Prostate gland (tissue), 2 donors: Measurements from ENCODE around the gene PAK5. TPM values are rescaled to one million over a fixed set of nuclear protein-coding genes. Genes with fewer than 3 reads are reported as not detected.

Experiments
- DNase-seq: peaks from one replicate; pipeline ENCODE4 v3.0.0-alpha.2; 2019; ENCODE audit warnings: low spot score
- H3K27ac ChIP-seq, 2 donors: fragments of 200-600 bp; sonication (generic); 2 replicates each; pipeline ENCODE4 v1.5.1; 2017 to 2019
- H3K27me3 ChIP-seq: fragments of 200-600 bp; sonication (generic); replicated peaks from 2 replicates; pipeline ENCODE4 v1.5.1; 2019; ENCODE audit not compliant: insufficient read depth
- H3K36me3 ChIP-seq, 2 donors: fragments of 200-600 bp; sonication (generic); 1 replicate in 1 of 2; 2 replicates in 1 of 2; pipeline versions ENCODE4 v1.5.1 to v1.8.1; 2017 to 2019
- H3K4me1 ChIP-seq: fragments of 200-600 bp; sonication (generic); replicated peaks from 2 replicates; pipeline ENCODE4 v1.5.1; 2019
- H3K4me3 ChIP-seq, 2 donors: fragments of 200-600 bp; sonication (generic); 2 replicates each; pipeline ENCODE4 v1.5.1; 2017 to 2019
- H3K9me3 ChIP-seq: fragments of 200-600 bp; sonication (generic); 2 replicates; pipeline ENCODE4 v1.5.1; 2017
- CTCF ChIP-seq, 4 experiments: fragments of 200-600 bp in 2 of 4; fragments of 450-650 bp in 2 of 4; sonication (generic) in 2 of 4; IDR thresholded peaks; 1 replicate in 3 of 4; 2 replicates in 1 of 4; pipeline ENCODE4 v1.5.1; 2016 to 2019; ENCODE audit warnings: antibody characterized with exemption in 4 of 4, mild to moderate bottlenecking in 2 of 4, moderate library complexity in 2 of 4
- POLR2A ChIP-seq: fragments of 450-650 bp; IDR thresholded peaks from one replicate; pipeline ENCODE4 v1.6.1; 2016; ENCODE audit warnings: antibody characterized with exemption, mild to moderate bottlenecking
- POLR2AphosphoS5 ChIP-seq: sonication (generic); formaldehyde crosslinking; IDR thresholded peaks from one replicate; pipeline ENCODE4 v1.6.1; 2017; ENCODE audit warnings: antibody characterized with exemption
- WGBS: methylation state at CpG from one replicate; pipeline ENCODE4 v1.1.5; 2018; 5-methylcytosine and 5-hydroxymethylcytosine counted together
- intact Hi-C: fragments of 100-400 bp; cut with DNase I; formaldehyde crosslinking; loops from one replicate; pipeline ENCODE4 v1.14.2; 2022
- total RNA-seq, 2 donors: library from RNA; depleted of rRNA; stranded (reverse); fragments of >200 nt; gene quantifications; one replicate each; pipeline ENCODE4 v1.1.0, GENCODE V29; 2016

Gene PAK5
- total RNA-seq, 2 donors from 2014 or later = 1.4 to 1.9 TPM

- intact Hi-C loops = no loop called here
- Histone ChIP-seq H3K4me3 (peak overlapping the region in 1 of 2 donors; percentile 35), H3K9me3 (no peaks in the 10 kb centered on the region), H3K36me3 (no peaks in the 10 kb centered on the region), H3K27me3 (no peaks in the 10 kb centered on the region), H3K27ac (peak overlapping the region in 1 of 2 donors; percentile 14), H3K4me1 (peaks cover 2% of the 10 kb centered on the region)
- WGBS = 47% methylated on average over 5 of the region's 5 CpGs
- DNase-seq = peak; percentile 55
- TF ChIP-seq POLR2AphosphoS5 (peak; percentile 33), CTCF (IDR thresholded peaks at IDR 0.05) (no peak), POLR2A (no peak)
These were observed 750 bp upstream of the PAK5 start for GRCh38 chr20:9839626-9840025.

- Histone ChIP-seq H3K27me3 (no peaks in the 10 kb centered on the region), H3K9me3 (no peaks in the 10 kb centered on the region), H3K36me3 (no peaks in the 10 kb centered on the region), H3K4me1 (peaks cover 2% of the 10 kb centered on the region), H3K27ac (no peak overlapping the region), H3K4me3 (peak overlapping the region; percentile 29 to 35)
- DNase-seq = no peak
- WGBS = 1% methylated on average over 14 of the region's 14 CpGs
- TF ChIP-seq POLR2A (no peak), POLR2AphosphoS5 (no peak), CTCF (IDR thresholded peaks at IDR 0.05) (no peak)
- intact Hi-C loops = no loop called here
These were observed 870 bp downstream of the PAK5 start for GRCh38 chr20:9838035-9838377.

- Histone ChIP-seq H3K36me3 (no peaks in the 10 kb centered on the region), H3K27ac (no peak overlapping the region), H3K4me1 (peaks cover 2% of the 10 kb centered on the region), H3K4me3 (peak overlapping the region in 1 of 2 donors; percentile 29), H3K9me3 (no peaks in the 10 kb centered on the region), H3K27me3 (no peaks in the 10 kb centered on the region)
- DNase-seq = no peak
- TF ChIP-seq CTCF (IDR thresholded peaks at IDR 0.05) (no peak), POLR2A (no peak)
- 28% methylated on average over 7 of the region's 7 CpGs for WGBS
- intact Hi-C loops = no loop called here
These were observed 1.2 kb downstream of the PAK5 start for GRCh38 chr20:9837634-9838033.

DNA sequence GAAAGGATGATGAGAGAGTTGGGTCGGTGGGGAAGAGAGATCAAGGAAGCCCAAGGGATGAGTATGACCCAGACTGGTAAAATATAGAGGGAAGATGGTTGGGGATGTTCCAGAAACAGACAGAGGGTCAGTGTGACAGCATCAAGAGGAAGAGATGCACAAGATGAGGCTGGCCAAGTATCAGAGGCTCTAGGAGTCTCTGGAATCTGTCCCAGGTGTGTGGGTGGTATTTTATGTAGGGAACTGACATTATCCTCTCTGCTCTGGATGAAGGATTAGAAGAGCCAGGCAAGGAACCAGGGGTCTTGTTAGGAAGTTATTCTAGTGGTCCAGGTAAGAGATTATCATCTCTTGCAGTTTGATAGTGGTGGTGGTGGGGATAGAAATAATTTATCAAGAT lies 3.6 kb downstream of the PAK5 start:
- 63% methylated on average over 1 of the region's 1 CpG for WGBS
- Histone ChIP-seq H3K27ac (no peak overlapping the region), H3K27me3 (no peaks in the 10 kb centered on the region), H3K4me1 (peaks cover 2% of the 10 kb centered on the region), H3K4me3 (no peak overlapping the region), H3K9me3 (no peaks in the 10 kb centered on the region), H3K36me3 (no peaks in the 10 kb centered on the region)
- DNase-seq = no peak
- TF ChIP-seq CTCF (IDR thresholded peaks at IDR 0.05) (no peak), POLR2A (no peak), POLR2AphosphoS5 (no peak)
- intact Hi-C loops = no loop called here

DNA sequence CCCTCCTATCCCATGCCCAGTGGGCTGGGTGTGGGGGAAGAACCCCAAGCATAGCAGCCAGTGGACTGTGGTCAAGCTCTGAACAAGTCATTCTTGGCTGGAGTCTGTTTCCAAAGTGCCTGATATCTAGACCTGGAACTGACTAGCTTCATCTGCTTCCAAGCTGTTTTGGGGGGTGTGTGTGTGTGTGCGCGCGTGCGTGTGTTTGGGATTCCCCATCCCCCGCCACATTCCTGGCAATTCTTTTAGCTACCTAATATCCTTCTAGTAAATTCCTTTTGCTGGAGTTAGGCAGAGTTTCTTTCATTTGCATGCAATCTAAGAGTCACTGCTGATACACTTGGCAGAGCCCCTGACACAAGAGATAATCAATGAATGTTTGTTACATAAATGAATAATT lies 7.8 kb downstream of the PAK5 start:
- no peaks in the 10 kb centered on the region for H3K9me3 ChIP-seq
- intact Hi-C loops = no loop called here
- H3K27me3 ChIP-seq = no peaks in the 10 kb centered on the region
- no peak for TF ChIP-seq POLR2AphosphoS5
- TF ChIP-seq POLR2A = no peak
- no peak for TF ChIP-seq CTCF (IDR thresholded peaks at IDR 0.05)
- H3K36me3 ChIP-seq = no peaks in the 10 kb centered on the region
- WGBS = 94% methylated on average over 5 of the region's 5 CpGs
- no peaks in the 10 kb centered on the region for H3K4me1 ChIP-seq
- no peak for DNase-seq
- no peak overlapping the region for H3K4me3 ChIP-seq
- H3K27ac ChIP-seq = no peak overlapping the region
